Stimulated activated CD4-positive, alpha-beta T cell treated with anti-CD3 and anti-CD28 coated beads, Interleukin-4, amount 100 ng/mL, for 4 hours (primary cell): ENCODE data around the gene ZNF606.
A peak's percentile ranks its signal among the peaks of the same experiment; 100 is the strongest.
"Not testable (repeated sequence)": the region's sequence is repeated elsewhere in the genome, so short reads cannot be mapped to it uniquely, and the experiment has no call there.

Experiments
- DNase-seq, 2 experiments: peaks; one replicate each; pipeline ENCODE4 v3.0.0-alpha.2; 2020

Gene ZNF606

GRCh38 chr19:58009666-58010301 is 7.2 kb upstream of the ZNF606 start:
- peak; percentile 39 to 47 for DNase-seq

GRCh38 chr19:58009301-58009665 is 6.7 kb upstream of the ZNF606 start:
- no peak for DNase-seq

- DNase-seq = not testable (repeated sequence)
These were observed 6.3 kb upstream of the ZNF606 start for GRCh38 chr19:58008877-58009276.

GRCh38 chr19:58007285-58007684 is 4.7 kb upstream of the ZNF606 start:
- DNase-seq = no peak

- DNase-seq = no peak
These were observed 681 bp upstream of the ZNF606 start for GRCh38 chr19:58003174-58003828.

GRCh38 chr19:58001895-58002369 is 688 bp downstream of the ZNF606 start:
- DNase-seq = peak in 1 of 2 experiments; percentile 2

- DNase-seq = no peak
These were observed 1.9 kb downstream of the ZNF606 start for GRCh38 chr19:58000677-58001076.

- DNase-seq = no peak
These were observed 9.8 kb downstream of the ZNF606 start for GRCh38 chr19:57992841-57993240.

- DNase-seq = no peak
These were observed 23.9 kb downstream of the ZNF606 start for GRCh38 chr19:57978586-57979289.

GRCh38 chr19:57974434-57974833 is 28.2 kb downstream of the ZNF606 start, which contains the start of gene C19orf18:
Gene C19orf18, minus strand, starts transcription at chr19:57974534. Its CDS starts 102 bp downstream, at chr19:57974432.
- DNase-seq = no peak

- DNase-seq = no peak
These were observed 37.9 kb downstream of the ZNF606 start for GRCh38 chr19:57964761-57965160.

GRCh38 chr19:57961785-57962184 is 40.8 kb downstream of the ZNF606 start:
- DNase-seq = no peak

GRCh38 chr19:57954996-57955395 is 47.6 kb downstream of the ZNF606 start:
- DNase-seq = no peak

- no peak for DNase-seq
These were observed 52.9 kb downstream of the ZNF606 start for GRCh38 chr19:57949702-57950101.

- DNase-seq = no peak
These were observed 53.3 kb downstream of the ZNF606 start for GRCh38 chr19:57949296-57949695.

- DNase-seq = peak; percentile 89
These were observed 55.0 kb downstream of the ZNF606 start, which contains the start of gene ZNF256 for GRCh38 chr19:57947419-57948134. Gene ZNF256, minus strand, starts transcription at chr19:57947706. Its CDS starts 232 bp downstream, at chr19:57947474.

GRCh38 chr19:57947088-57947418 is 55.6 kb downstream of the ZNF606 start:
- peak in 1 of 2 experiments; percentile 2 for DNase-seq

- DNase-seq = no peak
These were observed 56.3 kb downstream of the ZNF606 start for GRCh38 chr19:57946316-57946715.

GRCh38 chr19:57941593-57941992 is 61.0 kb downstream of the ZNF606 start:
- no peak for DNase-seq

- DNase-seq = no peak
These were observed 66.9 kb downstream of the ZNF606 start for GRCh38 chr19:57935731-57936130.

- peak in 1 of 2 experiments; percentile 34 for DNase-seq
These were observed 67.6 kb downstream of the ZNF606 start, which contains the start of gene ZNF418 for GRCh38 chr19:57934820-57935665. Gene ZNF418, minus strand, starts transcription at chr19:57935402. Its CDS starts 1,580 bp downstream, at chr19:57933822.

GRCh38 chr19:57927587-57927986 is 75.0 kb downstream of the ZNF606 start:
- DNase-seq = no peak
